ENCODE data around the gene NUTF2. TPM values are rescaled to one million over a fixed set of nuclear protein-coding genes. Genes with fewer than 3 reads are reported as not detected.
"Not testable (repeated sequence)": the region's sequence is repeated elsewhere in the genome, so short reads cannot be mapped to it uniquely, and the experiment has no call there.

Gene NUTF2
- total RNA-seq, 2 donors from 2014 or later = 58.3 to 108 TPM

DNA sequence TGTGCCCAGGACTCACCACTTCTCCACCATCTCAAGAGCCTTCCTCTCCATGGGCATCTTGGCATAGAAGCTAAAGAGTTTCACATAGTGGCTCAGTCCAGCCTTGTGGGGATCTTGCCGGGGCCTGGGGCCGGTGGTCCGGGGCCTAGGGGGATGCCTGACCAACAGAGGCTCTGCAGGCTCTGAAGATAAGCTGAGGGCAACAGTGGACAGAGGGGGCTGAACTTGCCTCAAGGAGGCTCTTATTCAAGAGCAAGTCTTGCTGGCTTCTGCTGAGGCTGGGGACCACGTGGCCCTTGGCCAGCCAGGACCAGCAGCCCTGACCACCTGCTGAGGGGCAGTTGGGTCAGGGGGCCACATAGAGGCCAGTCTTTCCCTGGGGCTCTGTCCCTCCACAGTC lies 18.1 kb upstream of the NUTF2 start:
- Histone ChIP-seq H3K27ac (no peak overlapping the region), H3K4me3 (no peak overlapping the region), H3K9me3 (no peaks in the 10 kb centered on the region), H3K36me3 (peaks cover 14% of the 10 kb centered on the region), H3K27me3 (no peaks in the 10 kb centered on the region), H3K4me1 (no peaks in the 10 kb centered on the region), H3K9ac (ENCODE audit: low read depth in 2 of 2, low read length in 2 of 2) (no peak overlapping the region)
- intact Hi-C loops (cut with DNase I) = no loop called here
- TF ChIP-seq, protein P1, sequence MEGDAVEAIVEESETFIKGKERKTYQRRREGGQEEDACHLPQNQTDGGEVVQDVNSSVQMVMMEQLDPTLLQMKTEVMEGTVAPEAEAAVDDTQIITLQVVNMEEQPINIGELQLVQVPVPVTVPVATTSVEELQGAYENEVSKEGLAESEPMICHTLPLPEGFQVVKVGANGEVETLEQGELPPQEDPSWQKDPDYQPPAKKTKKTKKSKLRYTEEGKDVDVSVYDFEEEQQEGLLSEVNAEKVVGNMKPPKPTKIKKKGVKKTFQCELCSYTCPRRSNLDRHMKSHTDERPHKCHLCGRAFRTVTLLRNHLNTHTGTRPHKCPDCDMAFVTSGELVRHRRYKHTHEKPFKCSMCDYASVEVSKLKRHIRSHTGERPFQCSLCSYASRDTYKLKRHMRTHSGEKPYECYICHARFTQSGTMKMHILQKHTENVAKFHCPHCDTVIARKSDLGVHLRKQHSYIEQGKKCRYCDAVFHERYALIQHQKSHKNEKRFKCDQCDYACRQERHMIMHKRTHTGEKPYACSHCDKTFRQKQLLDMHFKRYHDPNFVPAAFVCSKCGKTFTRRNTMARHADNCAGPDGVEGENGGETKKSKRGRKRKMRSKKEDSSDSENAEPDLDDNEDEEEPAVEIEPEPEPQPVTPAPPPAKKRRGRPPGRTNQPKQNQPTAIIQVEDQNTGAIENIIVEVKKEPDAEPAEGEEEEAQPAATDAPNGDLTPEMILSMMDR (IDR thresholded peaks at IDR 0.05) = no peak
- no peak for DNase-seq

DNA sequence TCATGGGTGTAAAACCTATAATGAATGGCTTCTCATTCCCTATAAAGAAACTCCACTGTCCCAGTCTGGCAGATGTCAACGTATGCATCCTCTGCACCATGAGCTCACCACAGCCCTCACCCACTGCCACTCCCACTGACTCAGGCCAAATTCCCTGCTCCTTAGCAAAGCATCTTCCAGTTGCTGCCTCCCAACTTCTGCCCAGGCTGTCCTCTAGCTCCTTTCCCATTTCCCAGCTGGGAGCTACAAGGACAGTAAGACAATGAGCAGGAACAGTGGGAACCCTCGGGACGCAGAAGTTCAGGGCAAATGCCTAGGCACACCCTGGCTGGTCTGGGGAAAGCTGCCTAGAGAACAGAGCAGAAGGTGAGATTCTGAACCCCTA lies 13.7 kb upstream of the NUTF2 start:
- Histone ChIP-seq H3K9me3 (no peaks in the 10 kb centered on the region), H3K27me3 (no peaks in the 10 kb centered on the region), H3K9ac (ENCODE audit: low read depth in 2 of 2, low read length in 2 of 2) (peak overlapping the region; percentile 74 to 83), H3K36me3 (peaks cover 14% of the 10 kb centered on the region), H3K27ac (no peak overlapping the region), H3K4me3 (peak overlapping the region; percentile 86), H3K4me1 (no peaks in the 10 kb centered on the region)
- DNase-seq = peak; percentile 28
- TF ChIP-seq, protein P1 (IDR thresholded peaks at IDR 0.05) = no peak
- intact Hi-C loops (cut with DNase I) = no loop called here

DNA sequence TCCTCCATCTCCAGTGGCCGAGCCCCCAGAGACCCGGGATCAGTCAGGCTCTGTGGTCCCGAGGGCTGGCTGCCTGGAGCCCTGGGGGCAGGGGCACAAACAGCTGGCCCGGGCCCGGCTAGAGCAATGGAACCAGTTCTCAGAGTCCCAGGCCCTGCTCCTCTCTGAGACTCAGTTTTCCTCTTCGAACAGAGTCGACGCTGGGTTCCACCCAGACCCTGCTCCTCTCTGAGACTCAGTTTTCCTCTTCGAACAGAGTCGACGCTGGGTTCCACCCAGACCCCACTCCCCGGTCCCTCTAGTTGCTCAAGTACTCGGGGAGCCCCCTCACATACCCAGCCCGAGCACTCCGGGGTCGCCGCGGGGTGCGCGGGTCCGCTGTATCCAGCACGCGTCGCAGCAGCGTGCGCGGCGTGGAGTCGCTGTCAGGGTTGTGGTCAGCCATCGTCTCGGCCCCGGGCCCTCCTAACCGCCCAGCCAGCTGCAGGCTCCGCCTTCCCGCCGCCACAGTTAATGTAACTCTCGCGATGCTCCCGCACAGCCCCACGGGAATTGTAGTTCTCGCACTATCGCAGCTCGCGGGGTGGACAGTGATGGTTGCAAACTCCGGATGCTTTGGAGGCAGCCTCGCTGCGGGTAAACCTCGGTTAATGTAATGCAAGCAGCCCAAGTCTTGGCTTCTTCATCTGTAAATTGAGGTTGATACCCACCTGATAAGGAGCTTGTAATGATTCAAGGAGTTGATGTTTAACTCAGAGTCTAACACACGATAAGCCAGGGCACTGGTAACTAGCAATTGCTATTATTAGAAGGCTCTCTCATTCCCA lies 13.1 kb upstream of the NUTF2 start:
- Histone ChIP-seq H3K27ac (no peak overlapping the region), H3K27me3 (no peaks in the 10 kb centered on the region), H3K4me3 (peak overlapping the region; percentile 86), H3K36me3 (peaks cover 14% of the 10 kb centered on the region), H3K9ac (ENCODE audit: low read depth in 2 of 2, low read length in 2 of 2) (peak overlapping the region; percentile 74 to 83), H3K9me3 (no peaks in the 10 kb centered on the region), H3K4me1 (no peaks in the 10 kb centered on the region)
- TF ChIP-seq, protein P1 (IDR thresholded peaks at IDR 0.05) = no peak
- intact Hi-C loops (cut with DNase I) = no loop called here
- DNase-seq = peak; percentile 97

DNA sequence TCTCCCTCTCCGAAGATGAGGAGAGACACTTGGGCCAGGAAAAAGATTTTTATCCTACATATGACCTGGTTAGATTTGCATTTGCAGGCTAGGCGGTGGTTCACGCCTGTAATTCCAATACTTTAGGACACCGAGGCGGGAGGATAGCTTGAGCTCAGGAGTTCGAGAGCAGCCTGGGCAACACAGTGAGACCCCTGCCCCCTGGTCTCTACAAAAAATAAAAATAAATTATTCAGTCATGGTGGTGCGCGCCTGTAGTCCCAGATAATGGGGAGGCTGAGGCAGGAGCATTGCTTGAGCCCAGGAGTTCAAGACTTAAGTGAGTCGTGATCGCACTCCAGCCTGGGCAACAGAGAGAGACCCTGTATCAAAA lies 12.5 kb upstream of the NUTF2 start:
- Histone ChIP-seq H3K27ac (no peak overlapping the region), H3K36me3 (peaks cover 14% of the 10 kb centered on the region), H3K4me1 (no peaks in the 10 kb centered on the region), H3K27me3 (no peaks in the 10 kb centered on the region), H3K9me3 (no peaks in the 10 kb centered on the region), H3K9ac (ENCODE audit: low read depth in 2 of 2, low read length in 2 of 2) (no peak overlapping the region), H3K4me3 (peak overlapping the region; percentile 86)
- intact Hi-C loops (cut with DNase I) = no loop called here
- DNase-seq = no peak
- TF ChIP-seq, protein P1 (IDR thresholded peaks at IDR 0.05) = no peak

DNA sequence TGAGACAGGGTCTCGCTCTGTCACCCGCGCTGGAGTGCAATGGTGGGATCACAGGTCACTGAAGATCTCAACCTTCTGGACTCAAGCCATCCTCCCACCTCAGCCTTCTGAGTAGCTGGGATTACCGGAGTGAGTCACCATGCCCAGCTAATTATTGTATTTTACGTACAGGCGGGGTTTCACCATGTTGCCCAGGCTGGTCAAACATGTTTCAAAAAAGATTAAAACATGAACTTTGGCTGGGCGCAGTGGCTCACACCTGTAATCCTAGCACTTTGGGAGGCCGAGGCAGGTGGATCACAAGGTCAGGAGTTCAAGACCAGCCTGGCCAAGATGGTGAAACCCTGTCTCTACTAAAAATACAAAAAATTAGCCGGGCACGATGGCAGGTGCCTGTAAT lies 9.5 kb upstream of the NUTF2 start:
- H3K27ac ChIP-seq; intact Hi-C loops (cut with DNase I); H3K36me3 ChIP-seq; H3K4me1 ChIP-seq; H3K9ac ChIP-seq (ENCODE audit: low read depth in 2 of 2, low read length in 2 of 2); H3K27me3 ChIP-seq; H3K9me3 ChIP-seq; DNase-seq; H3K4me3 ChIP-seq: not testable (repeated sequence)

DNA sequence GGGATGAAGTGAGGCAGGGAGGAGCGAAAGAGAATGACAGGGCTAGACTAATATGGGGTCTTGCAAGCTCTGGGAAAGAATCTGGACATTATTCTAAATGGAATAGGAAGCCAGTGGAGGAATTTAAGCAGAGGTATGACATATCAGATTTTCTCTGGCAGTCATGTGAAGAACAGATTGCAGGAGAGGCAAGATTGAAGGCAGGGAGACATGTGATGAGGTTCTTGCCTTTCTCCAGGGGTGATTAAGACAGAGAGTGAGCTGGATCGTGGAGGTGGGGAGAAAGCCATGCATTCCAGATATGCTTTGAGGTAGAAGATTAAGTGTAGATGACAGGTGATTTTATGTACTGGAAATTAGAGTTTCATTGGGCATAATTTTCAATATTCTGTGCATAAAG lies 8.9 kb upstream of the NUTF2 start:
- no peak overlapping the region for H3K27ac ChIP-seq
- no peak overlapping the region for H3K9ac ChIP-seq (ENCODE audit: low read depth in 2 of 2, low read length in 2 of 2)
- H3K4me3 ChIP-seq = no peak overlapping the region
- no peaks in the 10 kb centered on the region for H3K4me1 ChIP-seq
- H3K27me3 ChIP-seq = no peaks in the 10 kb centered on the region
- H3K36me3 ChIP-seq = no peaks in the 10 kb centered on the region
- intact Hi-C loops (cut with DNase I) = no loop called here
- TF ChIP-seq, protein P1 (IDR thresholded peaks at IDR 0.05) = no peak
- no peak for DNase-seq
- no peaks in the 10 kb centered on the region for H3K9me3 ChIP-seq

Data from colonic mucosa (tissue), 4 donors.